Activated CD4-positive, alpha-beta T cell treated with anti-CD3 and anti-CD28 coated beads, Interleukin-10, Interleukin-2, amounts not matched to agents 100 ng/mL and 50 ng/mL, durations not matched to agents 16 hours and 8 hours (primary cell): Measurements from ENCODE around the gene LTO1.

Experiments
- DNase-seq: peaks from one replicate; pipeline ENCODE4 v3.0.0-alpha.2; 2020

The LTO1 gene

GRCh38 chr11:69656536-69657455, 18.4 kb downstream of the LTO1 start:
- no peak for DNase-seq

- DNase-seq = no peak
Measured at GRCh38 chr11:69655479-69656428, 19.4 kb downstream of the LTO1 start.

GRCh38 chr11:69654660-69655478, 20.3 kb downstream of the LTO1 start:
- no peak for DNase-seq

GRCh38 chr11:69654001-69654659, 21.0 kb downstream of the LTO1 start:
- DNase-seq = no peak

- no peak for DNase-seq
Measured at GRCh38 chr11:69653406-69653960, 21.7 kb downstream of the LTO1 start.

GRCh38 chr11:69652999-69653398, 22.2 kb downstream of the LTO1 start:
- DNase-seq = no peak

GRCh38 chr11:69651834-69652620, 23.1 kb downstream of the LTO1 start:
- DNase-seq = no peak

GRCh38 chr11:69650832-69651344, 24.3 kb downstream of the LTO1 start:
- no peak for DNase-seq

- no peak for DNase-seq
Measured at GRCh38 chr11:69650081-69650831, 24.9 kb downstream of the LTO1 start.

GRCh38 chr11:69649576-69649900, 25.6 kb downstream of the LTO1 start:
- no peak for DNase-seq

GRCh38 chr11:69648679-69649575, 26.2 kb downstream of the LTO1 start:
- DNase-seq = no peak

GRCh38 chr11:69647761-69648497, 27.2 kb downstream of the LTO1 start:
- DNase-seq = no peak

GRCh38 chr11:69647390-69647748, 27.8 kb downstream of the LTO1 start:
- DNase-seq = no peak

GRCh38 chr11:69646493-69647389, 28.4 kb downstream of the LTO1 start:
- no peak for DNase-seq

GRCh38 chr11:69645801-69646492, 29.2 kb downstream of the LTO1 start:
- no peak for DNase-seq

GRCh38 chr11:69644962-69645675, 30.0 kb downstream of the LTO1 start:
- no peak for DNase-seq
